Lower leg skin (tissue), 4 donors: ENCODE results near the gene KIF21B. TPM values are rescaled to one million over a fixed set of nuclear protein-coding genes. Genes with fewer than 3 reads are reported as not detected.
"Not testable (repeated sequence)": the region's sequence is repeated elsewhere in the genome, so short reads cannot be mapped to it uniquely, and the experiment has no call there.

Experiments
- DNase-seq, 2 donors: peaks; one replicate each; pipeline ENCODE4 v3.0.0-alpha.2; 2019; ENCODE audit warnings: low spot score in 2 of 2
- H3K4me3 ChIP-seq: fragments of 200-600 bp; sonication (generic); 2 replicates; pipeline ENCODE4 v1.5.1; 2017; ENCODE audit warnings: mild to moderate bottlenecking, low read depth; ENCODE audit not compliant: poor library complexity, severe bottlenecking
- POLR2A ChIP-seq, 2 donors: fragments of 450-650 bp; IDR thresholded peaks; one replicate each; pipeline ENCODE4 v1.6.1; 2016 to 2017; ENCODE audit warnings: antibody characterized with exemption in 2 of 2, mild to moderate bottlenecking in 1 of 2, moderate library complexity in 1 of 2
- WGBS, 2 donors: methylation state at CpG; one replicate each; pipeline ENCODE4 v1.1.5; 2018; 5-methylcytosine and 5-hydroxymethylcytosine counted together
- intact Hi-C: fragments of 100-400 bp; cut with DNase I; formaldehyde crosslinking; loops from one replicate; pipeline ENCODE4 v1.15.0; 2023; ENCODE audit warnings: low total_unique reads
- total RNA-seq, 4 donors: library from RNA; depleted of rRNA; stranded (reverse); fragments of >200 nt; gene quantifications; one replicate each; pipeline ENCODE4 v1.1.0, GENCODE V29; 2016
- TF ChIP-seq, protein P1 (sequence below), 3 donors: fragments of 450-650 bp; IDR thresholded peaks; one replicate each; pipeline ENCODE4 v1.5.1; 2016; ENCODE audit warnings: antibody characterized with exemption in 3 of 3, mild to moderate bottlenecking in 3 of 3, moderate library complexity in 2 of 3

KIF21B gene
- total RNA-seq, 4 donors from 2014 or later, result 0.38 to 1.6 (median 1.0) TPM

DNA sequence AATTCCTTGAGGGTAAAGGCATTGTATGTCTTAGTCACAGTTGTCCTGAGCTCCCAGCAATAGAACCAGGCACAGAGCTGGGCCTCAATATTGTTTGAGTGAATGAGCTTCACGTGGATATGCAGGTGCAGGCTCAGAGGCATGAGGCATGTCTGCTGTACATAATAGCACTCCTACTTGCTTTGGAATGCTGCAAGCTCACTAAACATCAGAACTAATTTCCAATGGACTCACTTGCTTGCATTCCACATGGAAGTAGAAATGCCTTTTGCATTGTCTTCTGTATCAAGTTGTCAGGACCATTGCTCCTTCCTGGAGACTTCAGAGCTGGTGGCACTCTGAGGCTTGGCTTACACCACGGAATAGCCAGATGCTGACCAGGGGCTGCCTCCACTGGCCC lies 91.7 kb downstream of the KIF21B start:
- no peak for DNase-seq
- intact Hi-C loops, result no loop called here
- TF ChIP-seq POLR2A (IDR thresholded peaks at IDR 0.05), result no peak
- TF ChIP-seq, protein P1, sequence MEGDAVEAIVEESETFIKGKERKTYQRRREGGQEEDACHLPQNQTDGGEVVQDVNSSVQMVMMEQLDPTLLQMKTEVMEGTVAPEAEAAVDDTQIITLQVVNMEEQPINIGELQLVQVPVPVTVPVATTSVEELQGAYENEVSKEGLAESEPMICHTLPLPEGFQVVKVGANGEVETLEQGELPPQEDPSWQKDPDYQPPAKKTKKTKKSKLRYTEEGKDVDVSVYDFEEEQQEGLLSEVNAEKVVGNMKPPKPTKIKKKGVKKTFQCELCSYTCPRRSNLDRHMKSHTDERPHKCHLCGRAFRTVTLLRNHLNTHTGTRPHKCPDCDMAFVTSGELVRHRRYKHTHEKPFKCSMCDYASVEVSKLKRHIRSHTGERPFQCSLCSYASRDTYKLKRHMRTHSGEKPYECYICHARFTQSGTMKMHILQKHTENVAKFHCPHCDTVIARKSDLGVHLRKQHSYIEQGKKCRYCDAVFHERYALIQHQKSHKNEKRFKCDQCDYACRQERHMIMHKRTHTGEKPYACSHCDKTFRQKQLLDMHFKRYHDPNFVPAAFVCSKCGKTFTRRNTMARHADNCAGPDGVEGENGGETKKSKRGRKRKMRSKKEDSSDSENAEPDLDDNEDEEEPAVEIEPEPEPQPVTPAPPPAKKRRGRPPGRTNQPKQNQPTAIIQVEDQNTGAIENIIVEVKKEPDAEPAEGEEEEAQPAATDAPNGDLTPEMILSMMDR (IDR thresholded peaks at IDR 0.05), result no peak
- no peak overlapping the region for H3K4me3 ChIP-seq
- 71 to 81% methylated on average over 2 of the region's 2 CpGs for WGBS, 2 donors

DNA sequence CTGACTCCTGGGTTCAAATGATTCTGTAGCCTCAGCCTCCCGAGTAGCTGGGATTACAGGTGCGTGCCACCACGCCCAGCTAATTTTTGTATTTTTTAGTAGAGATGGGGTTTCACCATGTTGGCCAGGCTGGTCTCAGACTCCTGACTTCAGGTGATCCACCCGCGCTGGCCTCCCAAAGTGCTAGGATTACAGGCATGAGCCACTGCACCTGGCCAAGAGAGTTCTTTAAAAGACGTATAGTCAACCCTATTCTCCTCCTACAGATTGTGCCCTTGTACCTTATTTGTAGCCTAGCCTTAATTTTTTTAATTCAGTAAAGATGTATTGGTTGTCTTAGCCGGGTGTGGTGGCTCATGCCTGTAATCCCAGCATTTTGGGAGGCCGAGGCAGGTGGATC lies 93.2 kb downstream of the KIF21B start:
- DNase-seq, intact Hi-C loops, H3K4me3 ChIP-seq: not testable (repeated sequence)
- 83 to 88% methylated on average over 8 of the region's 8 CpGs for WGBS, 2 donors

DNA sequence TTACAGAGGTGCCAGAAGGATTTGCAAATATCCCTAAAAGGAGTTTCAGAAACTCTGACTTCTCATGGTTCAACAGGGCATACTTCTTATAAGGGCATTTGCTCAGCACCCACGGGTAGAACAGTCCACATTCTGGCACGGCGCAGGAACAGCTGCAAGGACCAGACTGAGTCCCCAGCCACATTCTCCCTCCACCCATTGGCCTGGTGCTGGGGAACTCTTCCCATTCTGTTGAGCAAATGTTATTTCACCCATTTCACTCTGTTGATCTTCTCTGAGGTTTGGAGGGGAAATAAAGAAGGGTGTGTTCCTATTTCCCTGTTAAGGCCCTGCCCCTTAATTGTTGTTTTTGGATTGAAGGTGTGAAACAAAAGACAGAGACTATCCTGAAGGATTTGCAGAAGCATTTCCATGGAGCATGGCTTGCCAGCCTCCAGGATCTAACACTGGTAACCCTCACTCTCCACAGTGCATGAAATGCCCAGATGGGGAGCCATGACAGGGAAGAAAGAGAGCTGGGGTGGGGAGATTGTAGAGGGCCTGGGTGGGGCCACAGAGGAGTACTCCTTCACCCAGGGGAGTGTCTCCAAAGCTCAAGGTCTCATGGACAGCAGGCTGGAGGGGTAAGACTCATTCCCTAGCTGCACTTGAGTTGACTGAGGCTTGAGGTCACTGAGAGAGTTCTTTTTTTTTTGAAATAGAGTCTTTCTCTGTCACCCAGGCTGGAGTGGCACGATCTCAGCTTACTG lies 93.8 kb downstream of the KIF21B start:
- WGBS, 2 donors, result 64 to 82% methylated on average over 4 of the region's 4 CpGs
- H3K4me3 ChIP-seq, result no peak overlapping the region
- TF ChIP-seq POLR2A (IDR thresholded peaks at IDR 0.05), result no peak
- TF ChIP-seq, protein P1 (IDR thresholded peaks at IDR 0.05), result no peak
- intact Hi-C loops, result no loop called here
- DNase-seq, result no peak

DNA sequence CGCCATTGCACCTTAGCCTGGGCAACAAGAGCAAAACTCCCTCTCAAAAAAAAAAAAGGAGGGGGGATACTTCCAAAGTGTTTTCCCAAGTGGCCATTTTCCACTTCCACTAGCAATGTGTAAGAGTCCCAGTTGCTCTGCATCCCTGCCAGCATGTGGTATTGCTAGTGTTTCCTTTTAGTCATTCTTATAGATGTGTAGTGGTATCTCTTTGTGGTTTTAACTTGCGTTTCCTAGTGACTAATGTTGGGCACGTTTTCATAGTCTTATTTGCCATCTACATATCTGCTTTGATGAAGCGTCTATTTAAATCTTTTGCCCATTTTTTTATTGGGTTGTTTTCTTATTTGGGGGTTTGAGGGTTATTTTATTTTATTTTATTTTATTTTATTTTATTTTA lies 97.7 kb downstream of the KIF21B start:
- WGBS, 2 donors, result 67 to 75% methylated on average over 4 of the region's 4 CpGs
- TF ChIP-seq, protein P1 (IDR thresholded peaks at IDR 0.05), result no peak
- no peak for TF ChIP-seq POLR2A (IDR thresholded peaks at IDR 0.05)
- intact Hi-C loops, result no loop called here
- H3K4me3 ChIP-seq, result no peak overlapping the region
- DNase-seq, result no peak

DNA sequence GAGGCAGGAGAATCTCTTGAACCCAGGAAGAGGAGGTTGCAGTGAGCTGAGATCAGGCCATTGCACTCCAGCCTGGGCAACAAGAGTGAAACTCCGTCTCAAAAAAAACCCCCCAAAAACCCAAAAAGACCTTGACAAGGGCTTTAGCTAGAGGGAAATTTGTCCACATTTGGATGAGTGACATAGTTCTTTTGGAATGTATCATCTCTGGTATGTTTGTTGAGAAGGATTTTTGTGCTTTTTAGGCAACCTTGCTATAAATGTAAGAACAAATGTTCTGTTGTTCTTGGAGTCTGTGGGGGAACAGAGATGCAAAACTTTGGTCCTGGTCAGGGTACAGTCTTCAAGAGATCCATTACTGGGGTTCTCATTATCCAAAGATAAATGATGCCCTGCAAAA lies 99.9 kb downstream of the KIF21B start:
- intact Hi-C loops, result no loop called here
- WGBS, 2 donors, result 65 to 88% methylated on average over 1 of the region's 1 CpG
- no peak for DNase-seq
- no peak overlapping the region for H3K4me3 ChIP-seq
- TF ChIP-seq POLR2A (IDR thresholded peaks at IDR 0.05), result no peak
- TF ChIP-seq, protein P1 (IDR thresholded peaks at IDR 0.05), result no peak

DNA sequence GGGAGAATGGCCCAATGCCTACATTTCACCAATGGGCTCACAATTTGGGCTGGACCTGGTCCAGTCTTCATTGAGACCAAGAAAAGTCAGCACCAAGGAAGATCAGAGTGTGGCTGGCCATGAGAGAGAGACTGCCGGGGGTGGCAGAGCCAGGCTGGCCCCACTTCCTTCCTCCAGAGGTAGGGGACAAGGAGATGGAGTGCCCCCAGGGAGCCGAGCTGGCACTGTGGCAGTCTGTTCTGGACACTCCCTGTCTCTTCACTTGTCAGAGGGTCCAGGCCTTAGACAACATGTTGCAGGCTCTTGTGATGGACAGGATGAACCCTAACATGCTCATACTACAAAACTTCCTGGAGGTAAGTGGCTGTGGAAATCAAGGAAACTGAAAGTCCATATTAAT lies 101.1 kb downstream of the KIF21B start:
- DNase-seq, result no peak
- 76 to 87% methylated on average over 2 of the region's 2 CpGs for WGBS, 2 donors
- TF ChIP-seq POLR2A (IDR thresholded peaks at IDR 0.05), result no peak
- TF ChIP-seq, protein P1 (IDR thresholded peaks at IDR 0.05), result no peak
- intact Hi-C loops, result no loop called here
- H3K4me3 ChIP-seq, result no peak overlapping the region
